ENCODE results near the gene WDR36. TPM values are rescaled to one million over a fixed set of nuclear protein-coding genes. Genes with fewer than 3 reads are reported as not detected.
"Not testable (repeated sequence)": the region's sequence is repeated elsewhere in the genome, so short reads cannot be mapped to it uniquely, and the experiment has no call there.

Gene WDR36
- total and polyA plus RNA-seq, 4 donors: 3.4 to 26.1 (median 11.0) TPM

- DNase-seq: no peak
- intact Hi-C loops (cut with DNase I): no loop called here
- Histone ChIP-seq H3K27ac (ENCODE audit: low read depth in 1 of 2, low read length in 2 of 2) (no peak overlapping the region), H3K9me3 (ENCODE audit: control insufficient read depth, low read length) (no peaks in the 10 kb centered on the region), H3K36me3 (ENCODE audit: control insufficient read depth in 1 of 2, insufficient read depth in 2 of 2, low read length in 1 of 2) (no peaks in the 10 kb centered on the region), H3K4me1 (ENCODE audit: control insufficient read depth in 1 of 2, insufficient read depth in 2 of 2, low read length in 2 of 2) (peaks cover 0 to 1% of the 10 kb centered on the region in 2 donors), H3K4me3 (ENCODE audit: low read length in 2 of 2) (no peak overlapping the region), H3K27me3 (ENCODE audit: control insufficient read depth in 1 of 2, insufficient read depth in 2 of 2, low read length in 1 of 2) (no peaks in the 10 kb centered on the region)
- 80 to 96% methylated on average over 1 of the region's 1 CpG for WGBS, 2 donors
- no peak for ATAC-seq (ENCODE audit: low FRiP score)
Observed at GRCh38 chr5:111135363-111135762, 43.2 kb downstream of the WDR36 start.

DNA sequence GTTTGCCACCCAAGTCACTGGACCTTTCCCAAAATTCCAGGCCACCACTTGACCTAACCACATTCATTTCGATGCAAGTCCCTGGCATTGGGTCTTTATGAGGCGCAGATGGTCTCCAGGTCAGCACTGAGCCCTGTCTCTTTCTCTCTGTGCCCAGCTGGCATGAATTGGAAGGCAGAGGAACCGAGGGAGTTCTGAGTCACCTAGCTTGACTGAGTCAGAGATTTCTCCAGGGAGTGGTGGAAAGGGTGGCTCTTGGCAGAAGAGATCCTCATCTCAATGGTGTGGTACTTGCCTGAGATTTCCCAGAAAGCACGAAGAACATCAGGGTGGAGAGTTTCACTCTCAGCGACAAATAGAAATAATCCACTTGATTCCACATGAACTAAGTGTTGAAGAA lies 43.8 kb downstream of the WDR36 start:
- H3K27ac ChIP-seq (ENCODE audit: low read depth in 1 of 2, low read length in 2 of 2): no peak overlapping the region
- H3K4me3 ChIP-seq (ENCODE audit: low read length in 2 of 2): no peak overlapping the region
- H3K4me1 ChIP-seq (ENCODE audit: control insufficient read depth in 1 of 2, insufficient read depth in 2 of 2, low read length in 2 of 2): peaks cover 0 to 1% of the 10 kb centered on the region in 2 donors
- no peaks in the 10 kb centered on the region for H3K36me3 ChIP-seq (ENCODE audit: control insufficient read depth in 1 of 2, insufficient read depth in 2 of 2, low read length in 1 of 2)
- ATAC-seq (ENCODE audit: low FRiP score) (no peak), DNase-seq (no peak)
- no peaks in the 10 kb centered on the region for H3K9me3 ChIP-seq (ENCODE audit: control insufficient read depth, low read length)
- WGBS, 2 donors: 72 to 73% methylated on average over 5 of the region's 5 CpGs
- intact Hi-C loops (cut with DNase I): no loop called here
- no peaks in the 10 kb centered on the region for H3K27me3 ChIP-seq (ENCODE audit: control insufficient read depth in 1 of 2, insufficient read depth in 2 of 2, low read length in 1 of 2)

GRCh38 chr5:111138096-111138495 lies 45.9 kb downstream of the WDR36 start:
- Histone ChIP-seq H3K4me3 (ENCODE audit: low read length in 2 of 2) (no peak overlapping the region), H3K27me3 (ENCODE audit: control insufficient read depth in 1 of 2, insufficient read depth in 2 of 2, low read length in 1 of 2) (no peaks in the 10 kb centered on the region), H3K4me1 (ENCODE audit: control insufficient read depth in 1 of 2, insufficient read depth in 2 of 2, low read length in 2 of 2) (peaks cover 0 to 1% of the 10 kb centered on the region in 2 donors), H3K9me3 (ENCODE audit: control insufficient read depth, low read length) (no peaks in the 10 kb centered on the region), H3K36me3 (ENCODE audit: control insufficient read depth in 1 of 2, insufficient read depth in 2 of 2, low read length in 1 of 2) (no peaks in the 10 kb centered on the region), H3K27ac (ENCODE audit: low read depth in 1 of 2, low read length in 2 of 2) (no peak overlapping the region)
- DNase-seq (no peak), ATAC-seq (ENCODE audit: low FRiP score) (no peak)
- WGBS, 2 donors: 67 to 92% methylated on average over 2 of the region's 2 CpGs
- intact Hi-C loops (cut with DNase I): no loop called here

DNA sequence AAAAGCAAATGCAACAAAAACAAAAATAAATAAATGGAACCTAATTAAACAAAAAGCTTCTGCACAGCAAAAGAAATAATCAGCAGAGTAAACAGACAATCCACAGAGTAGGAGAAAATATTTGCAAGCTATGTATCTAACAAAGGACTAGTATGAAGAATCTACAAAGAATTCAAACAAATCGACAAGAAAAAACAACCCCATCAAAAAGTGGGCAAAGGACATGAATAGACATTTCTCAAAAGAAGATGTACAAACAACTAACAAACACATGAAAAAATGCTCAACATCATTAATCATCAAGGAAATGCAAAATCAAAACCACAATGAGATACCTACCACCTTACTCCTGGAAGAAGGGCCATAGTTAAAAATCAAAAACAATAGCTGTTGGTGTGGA lies 49.3 kb downstream of the WDR36 start:
- DNase-seq; ATAC-seq (ENCODE audit: low FRiP score); H3K4me1 ChIP-seq (ENCODE audit: control insufficient read depth in 1 of 2, insufficient read depth in 2 of 2, low read length in 2 of 2); H3K27me3 ChIP-seq (ENCODE audit: control insufficient read depth in 1 of 2, insufficient read depth in 2 of 2, low read length in 1 of 2); H3K9me3 ChIP-seq (ENCODE audit: control insufficient read depth, low read length); H3K4me3 ChIP-seq (ENCODE audit: low read length in 2 of 2); H3K27ac ChIP-seq (ENCODE audit: low read depth in 1 of 2, low read length in 2 of 2); H3K36me3 ChIP-seq (ENCODE audit: control insufficient read depth in 1 of 2, insufficient read depth in 2 of 2, low read length in 1 of 2); intact Hi-C loops (cut with DNase I): not testable (repeated sequence)
- WGBS, 2 donors: 92 to 94% methylated on average over 1 of the region's 1 CpG

GRCh38 chr5:111142932-111143331 lies 50.8 kb downstream of the WDR36 start:
- no peaks in the 10 kb centered on the region for H3K4me1 ChIP-seq (ENCODE audit: control insufficient read depth in 1 of 2, insufficient read depth in 2 of 2, low read length in 2 of 2)
- DNase-seq (no peak), ATAC-seq (ENCODE audit: low FRiP score) (no peak)
- H3K27me3 ChIP-seq (ENCODE audit: control insufficient read depth in 1 of 2, insufficient read depth in 2 of 2, low read length in 1 of 2): no peaks in the 10 kb centered on the region
- no peak overlapping the region for H3K4me3 ChIP-seq (ENCODE audit: low read length in 2 of 2)
- no peak overlapping the region for H3K27ac ChIP-seq (ENCODE audit: low read depth in 1 of 2, low read length in 2 of 2)
- intact Hi-C loops (cut with DNase I): no loop called here
- WGBS, 2 donors: 89 to 90% methylated on average over 4 of the region's 4 CpGs
- no peaks in the 10 kb centered on the region for H3K36me3 ChIP-seq (ENCODE audit: control insufficient read depth in 1 of 2, insufficient read depth in 2 of 2, low read length in 1 of 2)
- no peaks in the 10 kb centered on the region for H3K9me3 ChIP-seq (ENCODE audit: control insufficient read depth, low read length)

DNA sequence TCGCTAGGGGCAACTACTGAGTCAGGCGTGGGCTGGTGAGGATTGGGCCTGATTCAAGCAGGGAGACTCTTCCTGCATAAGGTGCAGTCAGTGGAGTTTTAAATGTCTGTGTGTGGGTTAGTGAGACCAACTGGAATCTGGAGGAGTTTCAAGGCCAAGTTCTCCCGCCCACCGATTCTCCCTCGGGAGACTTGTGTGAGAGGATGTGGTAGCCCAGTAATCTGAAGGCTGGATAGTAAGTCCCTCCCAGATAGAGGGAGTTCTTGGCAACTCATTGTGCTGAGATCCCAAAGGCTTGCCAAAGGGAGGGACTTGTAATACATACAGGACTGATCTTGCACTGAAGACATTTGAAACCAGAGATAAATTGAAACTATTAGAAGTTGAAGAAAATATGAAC lies 51.8 kb downstream of the WDR36 start:
- WGBS, 2 donors: 21 to 24% methylated on average over 5 of the region's 5 CpGs
- DNase-seq (peak; percentile 72 to 84), ATAC-seq (ENCODE audit: low FRiP score) (peak; percentile 66)
- intact Hi-C loops (cut with DNase I): no loop called here
- Histone ChIP-seq H3K9me3 (ENCODE audit: control insufficient read depth, low read length) (no peaks in the 10 kb centered on the region), H3K4me1 (ENCODE audit: control insufficient read depth in 1 of 2, insufficient read depth in 2 of 2, low read length in 2 of 2) (no peaks in the 10 kb centered on the region), H3K36me3 (ENCODE audit: control insufficient read depth in 1 of 2, insufficient read depth in 2 of 2, low read length in 1 of 2) (no peaks in the 10 kb centered on the region), H3K4me3 (ENCODE audit: low read length in 2 of 2) (no peak overlapping the region), H3K27ac (ENCODE audit: low read depth in 1 of 2, low read length in 2 of 2) (no peak overlapping the region), H3K27me3 (ENCODE audit: control insufficient read depth in 1 of 2, insufficient read depth in 2 of 2, low read length in 1 of 2) (no peaks in the 10 kb centered on the region)

GRCh38 chr5:111144352-111144930 lies 52.3 kb downstream of the WDR36 start:
- Histone ChIP-seq H3K27me3 (ENCODE audit: control insufficient read depth in 1 of 2, insufficient read depth in 2 of 2, low read length in 1 of 2) (no peaks in the 10 kb centered on the region), H3K4me3 (ENCODE audit: low read length in 2 of 2) (no peak overlapping the region), H3K9me3 (ENCODE audit: control insufficient read depth, low read length) (no peaks in the 10 kb centered on the region), H3K4me1 (ENCODE audit: control insufficient read depth in 1 of 2, insufficient read depth in 2 of 2, low read length in 2 of 2) (no peaks in the 10 kb centered on the region), H3K27ac (ENCODE audit: low read depth in 1 of 2, low read length in 2 of 2) (no peak overlapping the region), H3K36me3 (ENCODE audit: control insufficient read depth in 1 of 2, insufficient read depth in 2 of 2, low read length in 1 of 2) (no peaks in the 10 kb centered on the region)
- WGBS, 2 donors: 64 to 70% methylated on average over 1 of the region's 1 CpG
- DNase-seq (no peak), ATAC-seq (ENCODE audit: low FRiP score) (no peak)
- intact Hi-C loops (cut with DNase I): no loop called here

GRCh38 chr5:111146053-111146452 lies 53.9 kb downstream of the WDR36 start:
- H3K4me3 ChIP-seq (ENCODE audit: low read length in 2 of 2): no peak overlapping the region
- H3K27ac ChIP-seq (ENCODE audit: low read depth in 1 of 2, low read length in 2 of 2): no peak overlapping the region
- intact Hi-C loops (cut with DNase I): no loop called here
- no peaks in the 10 kb centered on the region for H3K27me3 ChIP-seq (ENCODE audit: control insufficient read depth in 1 of 2, insufficient read depth in 2 of 2, low read length in 1 of 2)
- WGBS, 2 donors: 46 to 70% methylated on average over 2 of the region's 2 CpGs
- H3K9me3 ChIP-seq (ENCODE audit: control insufficient read depth, low read length): no peaks in the 10 kb centered on the region
- ATAC-seq (ENCODE audit: low FRiP score): no peak
- no peak for DNase-seq
- H3K36me3 ChIP-seq (ENCODE audit: control insufficient read depth in 1 of 2, insufficient read depth in 2 of 2, low read length in 1 of 2): no peaks in the 10 kb centered on the region
- H3K4me1 ChIP-seq (ENCODE audit: control insufficient read depth in 1 of 2, insufficient read depth in 2 of 2, low read length in 2 of 2): no peaks in the 10 kb centered on the region

DNA sequence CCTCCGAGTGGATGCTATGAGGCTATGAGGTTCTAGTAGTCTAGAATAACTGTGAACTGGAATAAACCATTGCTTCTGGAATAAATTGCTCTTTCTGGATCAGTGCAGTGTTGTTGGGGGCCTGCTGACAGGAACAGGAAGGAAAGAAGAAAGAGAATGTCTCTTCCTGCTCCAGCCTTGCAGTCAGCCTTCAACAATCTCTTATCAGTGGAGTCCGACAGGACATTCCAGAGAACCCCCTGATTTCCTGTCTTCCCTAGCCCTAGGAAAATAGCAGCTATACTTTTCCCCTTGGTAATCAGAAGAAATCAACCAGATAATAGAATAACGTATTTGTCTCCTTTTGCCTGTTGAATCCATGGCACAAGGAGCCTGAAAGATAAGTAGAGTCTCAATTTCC lies 55.4 kb downstream of the WDR36 start:
- no peaks in the 10 kb centered on the region for H3K9me3 ChIP-seq (ENCODE audit: control insufficient read depth, low read length)
- ATAC-seq (ENCODE audit: low FRiP score) (no peak), DNase-seq (no peak)
- no peak overlapping the region for H3K4me3 ChIP-seq (ENCODE audit: low read length in 2 of 2)
- no peaks in the 10 kb centered on the region for H3K27me3 ChIP-seq (ENCODE audit: control insufficient read depth in 1 of 2, insufficient read depth in 2 of 2, low read length in 1 of 2)
- no peak overlapping the region for H3K27ac ChIP-seq (ENCODE audit: low read depth in 1 of 2, low read length in 2 of 2)
- no peaks in the 10 kb centered on the region for H3K4me1 ChIP-seq (ENCODE audit: control insufficient read depth in 1 of 2, insufficient read depth in 2 of 2, low read length in 2 of 2)
- WGBS, 2 donors: 72 to 78% methylated on average over 3 of the region's 3 CpGs
- H3K36me3 ChIP-seq (ENCODE audit: control insufficient read depth in 1 of 2, insufficient read depth in 2 of 2, low read length in 1 of 2): no peaks in the 10 kb centered on the region
- intact Hi-C loops (cut with DNase I): no loop called here
